Cardiac atrium fibroblast (primary cell): ENCODE results near the gene ARHGEF28. TPM values are rescaled to one million over a fixed set of nuclear protein-coding genes. Genes with fewer than 3 reads are reported as not detected.

Source experiments
- total RNA-seq: library from RNA; depleted of rRNA; stranded (reverse); fragments of >200 nt; gene quantifications from 2 replicates; pipeline ENCODE4 v1.2.3, GENCODE V29; 2015

ARHGEF28 gene, protein sequence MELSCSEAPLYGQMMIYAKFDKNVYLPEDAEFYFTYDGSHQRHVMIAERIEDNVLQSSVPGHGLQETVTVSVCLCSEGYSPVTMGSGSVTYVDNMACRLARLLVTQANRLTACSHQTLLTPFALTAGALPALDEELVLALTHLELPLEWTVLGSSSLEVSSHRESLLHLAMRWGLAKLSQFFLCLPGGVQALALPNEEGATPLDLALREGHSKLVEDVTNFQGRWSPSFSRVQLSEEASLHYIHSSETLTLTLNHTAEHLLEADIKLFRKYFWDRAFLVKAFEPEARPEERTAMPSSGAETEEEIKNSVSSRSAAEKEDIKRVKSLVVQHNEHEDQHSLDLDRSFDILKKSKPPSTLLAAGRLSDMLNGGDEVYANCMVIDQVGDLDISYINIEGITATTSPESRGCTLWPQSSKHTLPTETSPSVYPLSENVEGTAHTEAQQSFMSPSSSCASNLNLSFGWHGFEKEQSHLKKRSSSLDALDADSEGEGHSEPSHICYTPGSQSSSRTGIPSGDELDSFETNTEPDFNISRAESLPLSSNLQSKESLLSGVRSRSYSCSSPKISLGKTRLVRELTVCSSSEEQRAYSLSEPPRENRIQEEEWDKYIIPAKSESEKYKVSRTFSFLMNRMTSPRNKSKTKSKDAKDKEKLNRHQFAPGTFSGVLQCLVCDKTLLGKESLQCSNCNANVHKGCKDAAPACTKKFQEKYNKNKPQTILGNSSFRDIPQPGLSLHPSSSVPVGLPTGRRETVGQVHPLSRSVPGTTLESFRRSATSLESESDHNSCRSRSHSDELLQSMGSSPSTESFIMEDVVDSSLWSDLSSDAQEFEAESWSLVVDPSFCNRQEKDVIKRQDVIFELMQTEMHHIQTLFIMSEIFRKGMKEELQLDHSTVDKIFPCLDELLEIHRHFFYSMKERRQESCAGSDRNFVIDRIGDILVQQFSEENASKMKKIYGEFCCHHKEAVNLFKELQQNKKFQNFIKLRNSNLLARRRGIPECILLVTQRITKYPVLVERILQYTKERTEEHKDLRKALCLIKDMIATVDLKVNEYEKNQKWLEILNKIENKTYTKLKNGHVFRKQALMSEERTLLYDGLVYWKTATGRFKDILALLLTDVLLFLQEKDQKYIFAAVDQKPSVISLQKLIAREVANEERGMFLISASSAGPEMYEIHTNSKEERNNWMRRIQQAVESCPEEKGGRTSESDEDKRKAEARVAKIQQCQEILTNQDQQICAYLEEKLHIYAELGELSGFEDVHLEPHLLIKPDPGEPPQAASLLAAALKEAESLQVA (N-terminal part only)
- 6.0 and 6.5 TPM in 2 replicates for total RNA-seq

DNA sequence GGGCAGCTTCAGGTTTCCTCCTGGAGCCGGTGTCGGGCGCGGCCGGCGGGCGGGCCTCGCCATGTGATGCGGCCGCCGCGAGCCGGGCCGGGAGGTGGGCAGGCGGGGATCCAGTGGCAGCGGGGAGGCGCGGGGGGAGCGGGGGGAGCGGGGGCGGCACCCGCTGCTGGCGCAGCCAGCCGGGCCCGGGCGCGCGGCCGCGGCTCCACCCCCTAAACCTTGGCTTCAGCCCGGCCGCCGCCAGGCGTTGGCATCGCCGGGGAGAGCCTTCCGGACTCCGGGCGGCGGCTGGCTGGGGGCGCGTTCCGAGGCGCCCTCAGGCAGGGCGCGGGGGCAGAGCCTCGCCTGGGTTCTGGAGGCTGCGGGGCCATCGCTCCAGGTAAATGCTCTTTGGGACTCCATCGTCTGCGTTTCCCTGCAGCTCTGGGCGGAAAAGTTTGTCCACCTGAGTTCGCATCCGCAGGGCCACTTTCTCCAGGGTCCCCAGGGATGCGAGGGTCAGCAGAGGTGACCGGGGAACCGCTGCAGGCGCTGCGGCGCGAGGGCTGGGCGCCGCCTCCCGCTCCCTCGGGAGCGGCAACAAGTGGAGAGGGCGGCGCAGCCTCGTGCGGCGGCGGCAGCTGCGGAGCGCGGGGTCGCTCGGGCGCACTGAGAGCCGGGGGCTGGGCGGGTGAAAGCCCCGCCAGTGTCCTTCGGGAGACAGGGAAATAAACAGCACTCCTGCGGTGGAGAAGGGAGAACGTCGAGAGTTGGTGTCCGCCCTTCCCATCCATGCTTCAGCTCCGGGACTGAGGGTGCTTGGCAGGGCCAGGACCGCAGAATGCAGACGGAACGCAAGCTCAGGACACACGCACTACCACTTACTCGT is at the start of gene ARHGEF28:
Gene ARHGEF28, plus strand, starts transcription at position 253 of the 868 bp plus-strand sequence. CDS start 58,656 bp downstream, outside the sequence.

Other genes starting within 250 kb of the ARHGEF28 start
- 2.1 and 4.3 TPM in 2 replicates for gene FOXD1, start 177.4 kb upstream of the ARHGEF28 start, total RNA-seq
- gene BTF3, start 127.8 kb upstream of the ARHGEF28 start, total RNA-seq: 364 and 418 TPM in 2 replicates
- gene ANKRA2, start 60.6 kb upstream of the ARHGEF28 start, total RNA-seq: 8.1 and 21.1 TPM in 2 replicates
- 6.0 and 13.8 TPM in 2 replicates for gene UTP15, start 60.5 kb upstream of the ARHGEF28 start, total RNA-seq